Left renal pelvis (tissue), 4 donors: ENCODE results near the gene ATP5MC2. TPM values are rescaled to one million over a fixed set of nuclear protein-coding genes. Genes with fewer than 3 reads are reported as not detected.
"Not testable (repeated sequence)": the region's sequence is repeated elsewhere in the genome, so short reads cannot be mapped to it uniquely, and the experiment has no call there.

Experiments
- DNase-seq, 4 donors: peaks; one replicate each; pipeline ENCODE4 v3.0.0-alpha.2; 2013; ENCODE audit warnings: low read depth in 4 of 4, low spot score in 3 of 4
- polyA plus RNA-seq, 4 donors: library from polyadenylated mRNA; unstranded; fragments of 120-200 nt; gene quantifications; one replicate each; pipeline ENCODE4 v1.2.1, GENCODE V29; 2013; ENCODE audit not compliant: insufficient read length in 4 of 4

Gene ATP5MC2
- polyA plus RNA-seq, 4 donors, result 320 to 596 (median 522) TPM

DNA sequence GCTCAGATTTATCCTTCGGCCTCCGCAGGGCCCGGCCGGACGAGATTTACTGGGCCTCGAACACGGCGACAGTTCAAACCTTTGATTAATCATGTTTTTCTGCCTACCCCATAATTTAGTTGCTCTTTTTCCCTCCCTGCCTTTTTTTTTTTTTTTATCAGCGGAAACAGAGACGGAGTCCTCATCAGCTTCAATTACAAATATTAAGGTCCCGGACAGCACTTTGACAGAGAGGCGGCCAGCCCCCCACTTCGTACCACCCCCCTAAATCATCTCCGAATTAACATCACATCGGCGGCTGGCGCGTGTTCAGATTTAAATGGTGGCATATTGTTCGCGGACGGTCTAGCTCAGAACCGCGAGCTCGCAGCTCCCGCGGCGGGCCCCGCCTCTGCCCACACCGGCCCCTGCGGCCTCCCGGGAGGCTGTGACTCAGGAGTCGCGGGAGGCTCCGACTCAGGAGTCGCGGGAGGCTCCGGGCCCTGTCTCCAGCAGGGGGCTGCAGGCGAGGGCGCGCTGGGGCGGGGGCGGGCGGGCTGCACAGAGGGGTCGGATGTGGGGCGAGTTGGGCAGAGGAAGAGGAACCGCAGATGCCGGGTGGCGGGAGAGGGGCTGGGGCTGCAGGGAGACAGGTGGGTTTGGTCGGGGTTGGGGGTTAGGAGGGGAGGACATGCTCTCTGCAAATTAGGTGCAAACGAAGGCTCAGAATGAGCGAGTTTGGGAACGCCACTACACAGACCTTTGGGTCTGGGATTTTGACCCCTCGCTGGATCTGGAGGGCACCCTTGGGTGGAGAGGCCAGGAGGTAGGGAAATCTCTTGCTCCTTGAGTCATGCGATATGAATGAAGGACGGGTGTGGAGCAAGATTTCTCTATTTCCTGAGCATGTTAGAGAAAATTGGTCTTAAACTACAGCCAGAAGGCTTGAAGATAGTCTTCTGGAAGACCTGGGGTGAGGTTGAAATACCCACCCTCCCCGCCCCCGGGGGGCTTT lies 19.6 kb upstream of the ATP5MC2 start:
- no peak for DNase-seq

DNA sequence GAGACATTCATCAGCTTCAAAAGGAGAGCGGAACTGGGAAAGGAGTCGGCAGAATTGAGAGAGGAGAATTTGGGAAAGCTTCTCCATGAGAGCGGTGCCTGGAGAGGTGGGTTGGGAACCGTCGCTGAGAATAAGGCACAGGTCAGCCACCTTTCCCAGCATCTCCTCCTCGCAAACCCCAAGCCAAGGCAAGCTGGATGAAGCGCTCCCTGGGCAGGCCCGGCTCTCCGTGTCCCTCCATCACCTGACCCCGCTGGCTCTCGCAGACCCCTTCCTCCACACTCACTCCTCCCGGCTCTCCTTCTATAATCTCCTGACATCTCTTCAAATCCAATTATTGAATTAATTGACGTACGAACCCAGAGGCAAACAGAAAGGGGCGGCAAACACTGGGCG lies 18.9 kb upstream of the ATP5MC2 start:
- no peak for DNase-seq

DNA sequence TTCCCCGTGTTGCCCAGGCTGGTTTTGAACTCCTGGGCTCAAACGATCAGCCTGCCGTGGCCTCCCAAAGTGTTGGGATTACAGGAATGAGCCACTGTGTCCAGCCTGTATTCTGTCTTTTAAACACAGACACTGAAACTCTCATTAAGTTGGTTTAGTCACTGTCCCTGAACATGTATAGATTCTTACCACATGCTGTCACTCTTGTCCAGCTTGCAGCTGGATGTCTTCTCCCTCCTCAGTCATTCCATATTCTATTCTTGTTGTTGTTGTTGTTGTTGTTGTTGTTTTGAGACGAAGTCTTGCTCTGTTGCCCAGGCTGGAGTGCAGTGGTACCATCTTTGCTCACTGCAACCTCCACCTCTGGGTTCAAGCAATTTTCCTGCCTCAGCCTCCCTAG lies 12.3 kb upstream of the ATP5MC2 start:
- no peak for DNase-seq

GRCh38 chr12:53686436-53686835 lies 10.6 kb upstream of the ATP5MC2 start:
- DNase-seq, result no peak

DNA sequence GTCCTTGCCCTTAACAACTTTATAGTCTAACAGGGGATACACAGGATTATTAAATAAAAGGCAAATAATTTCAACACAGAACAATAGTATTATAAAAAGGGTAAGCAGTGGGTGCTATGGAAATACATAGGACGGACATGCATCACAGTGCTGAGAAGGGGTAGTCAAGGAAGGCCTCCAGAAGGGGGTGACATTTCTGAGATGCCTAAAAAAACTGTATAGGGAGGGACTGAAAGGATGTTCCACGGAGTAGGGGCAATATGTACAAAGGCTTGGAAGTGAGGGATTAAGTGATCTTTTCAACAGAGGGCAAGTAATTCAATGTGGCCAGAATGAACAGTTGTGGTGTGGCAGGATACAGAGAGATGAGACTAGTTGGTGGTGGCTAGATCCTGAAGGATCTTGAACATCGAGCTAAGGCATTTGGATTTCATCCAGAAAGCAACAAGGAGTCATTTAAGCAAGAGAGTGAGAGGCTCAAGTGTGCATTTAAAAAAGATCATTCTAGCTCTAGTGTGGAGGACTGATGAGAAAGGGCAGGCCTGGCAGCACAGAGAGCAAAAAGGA lies 8.9 kb upstream of the ATP5MC2 start:
- DNase-seq, result no peak

DNA sequence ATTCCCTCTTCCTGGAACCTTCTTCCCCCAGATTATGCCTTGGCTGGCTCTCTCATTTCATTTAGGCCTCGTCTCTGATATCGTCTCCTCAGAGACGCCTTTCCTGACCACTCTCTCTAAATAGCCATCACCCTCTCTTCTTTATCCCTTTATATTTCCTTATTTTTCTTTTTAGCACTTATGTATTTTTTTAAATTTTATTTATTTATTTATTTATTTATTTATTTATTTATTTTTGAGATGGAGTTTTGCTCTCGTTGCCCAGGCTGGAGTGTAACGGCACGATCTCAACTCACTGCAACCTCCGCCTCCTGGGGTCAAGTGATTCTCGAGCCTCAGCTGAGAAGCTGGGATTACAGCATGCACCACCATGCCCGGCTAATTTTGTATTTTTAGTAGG lies 8.1 kb upstream of the ATP5MC2 start:
- DNase-seq, result no peak

GRCh38 chr12:53683494-53683893 lies 7.6 kb upstream of the ATP5MC2 start:
- DNase-seq, result no peak

- not testable (repeated sequence) for DNase-seq
Observed at GRCh38 chr12:53680061-53680460, 4.2 kb upstream of the ATP5MC2 start.

- DNase-seq, result no peak
Observed at GRCh38 chr12:53677800-53678148, 1.9 kb upstream of the ATP5MC2 start.

DNA sequence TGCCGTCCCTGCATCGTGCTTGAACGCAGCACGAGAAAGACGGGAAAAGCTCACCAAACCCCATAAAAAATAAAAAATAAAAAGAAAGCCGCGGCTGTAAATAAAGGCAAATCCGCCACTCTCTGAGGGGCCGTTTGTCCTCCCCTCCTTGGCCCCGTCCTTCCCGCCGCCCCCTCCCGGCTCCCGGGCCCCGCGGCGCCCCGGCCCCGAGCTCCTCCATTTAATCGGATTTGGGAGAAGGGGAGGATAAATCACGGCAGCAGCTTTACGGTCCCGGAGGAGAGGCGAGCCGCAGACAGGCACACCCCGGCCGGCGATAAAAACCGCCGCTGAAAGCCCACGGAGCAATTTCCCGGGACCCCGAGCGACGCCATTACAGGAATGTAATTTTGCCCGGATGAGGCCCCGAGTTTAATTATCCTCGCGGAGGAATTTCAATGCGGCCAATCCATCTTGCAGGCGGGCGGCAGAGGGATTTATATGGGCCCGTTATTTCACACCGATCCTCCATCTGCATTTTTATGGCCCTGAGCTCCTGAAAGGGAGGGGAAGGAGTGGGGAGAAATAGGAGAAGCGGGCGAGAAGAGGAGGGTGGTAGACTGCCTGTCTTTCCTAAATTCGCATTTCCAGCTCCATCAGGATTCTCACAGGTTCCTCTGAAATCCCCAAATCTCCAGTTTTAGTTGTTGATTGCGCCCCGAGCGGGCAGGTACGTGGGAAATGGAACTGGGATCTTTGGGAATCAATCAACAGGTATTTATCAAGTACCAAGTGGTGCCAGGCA lies 1.3 kb upstream of the ATP5MC2 start:
- DNase-seq, result no peak

- DNase-seq, result peak in 2 of 4 donors; percentile 61 to 75
Observed at GRCh38 chr12:53676656-53677015, 753 bp upstream of the ATP5MC2 start.

- no peak for DNase-seq
Observed at GRCh38 chr12:53674977-53675700, 744 bp downstream of the ATP5MC2 start.

- no peak for DNase-seq
Observed at GRCh38 chr12:53670971-53671370, 4.9 kb downstream of the ATP5MC2 start.

GRCh38 chr12:53670308-53670707 lies 5.6 kb downstream of the ATP5MC2 start:
- DNase-seq, result no peak

DNA sequence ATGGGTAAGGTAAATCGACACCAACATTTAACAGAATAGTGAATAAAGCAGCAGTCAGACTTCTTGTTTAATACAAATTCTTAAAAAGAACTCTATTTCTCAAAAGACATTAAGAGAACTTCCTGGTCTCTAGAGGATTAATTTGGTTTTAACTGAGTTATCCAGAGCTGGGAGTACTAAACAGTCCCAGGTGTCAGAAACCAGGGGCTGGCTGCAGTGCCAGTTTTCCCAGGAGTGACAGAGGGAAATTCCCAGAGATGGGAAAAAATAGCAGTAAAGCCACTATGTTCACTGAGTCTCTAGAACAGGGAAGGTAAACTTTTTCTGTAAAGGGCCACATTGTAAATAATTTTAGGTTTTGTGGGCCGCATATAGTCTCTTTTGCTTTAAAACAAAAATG lies 8.8 kb downstream of the ATP5MC2 start:
- no peak for DNase-seq

DNA sequence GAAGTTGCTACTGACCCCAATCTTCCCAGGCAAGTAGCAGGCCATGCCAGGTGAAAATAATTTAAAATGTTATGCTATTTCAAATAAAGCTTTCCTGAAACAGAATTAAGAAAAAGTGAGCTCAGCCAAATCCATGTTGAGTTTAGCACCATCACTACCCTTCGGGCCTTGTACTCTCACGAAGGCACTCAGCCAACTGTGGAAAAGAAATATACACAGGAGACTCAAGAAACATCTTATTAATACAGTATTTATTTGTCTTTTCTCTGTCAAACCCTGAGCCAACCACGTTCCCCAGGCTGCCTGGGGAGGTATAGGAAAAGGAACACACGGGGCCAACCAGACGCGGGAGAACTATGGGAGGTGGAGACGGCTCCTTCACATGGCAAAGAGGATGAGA lies 10.9 kb downstream of the ATP5MC2 start:
- no peak for DNase-seq

DNA sequence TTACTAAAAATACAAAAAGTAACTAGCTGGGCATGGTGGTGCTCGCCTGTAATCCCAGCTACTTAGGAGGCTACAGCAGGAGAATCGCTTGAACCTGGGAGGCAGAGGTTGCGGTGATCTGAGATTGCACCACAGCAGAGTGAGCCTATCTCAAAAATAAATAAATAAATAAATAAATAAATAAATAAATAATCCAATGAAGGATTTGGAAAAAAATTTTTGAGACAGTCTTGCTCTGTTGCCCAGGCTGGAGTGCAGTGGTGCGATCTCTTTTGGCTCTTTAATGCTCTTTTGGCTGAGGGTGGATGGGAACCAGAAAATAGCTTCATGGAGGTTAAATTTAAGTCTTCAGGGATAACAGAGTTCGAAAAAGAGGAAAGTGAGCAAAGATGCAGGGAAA lies 11.7 kb downstream of the ATP5MC2 start:
- no peak for DNase-seq

DNA sequence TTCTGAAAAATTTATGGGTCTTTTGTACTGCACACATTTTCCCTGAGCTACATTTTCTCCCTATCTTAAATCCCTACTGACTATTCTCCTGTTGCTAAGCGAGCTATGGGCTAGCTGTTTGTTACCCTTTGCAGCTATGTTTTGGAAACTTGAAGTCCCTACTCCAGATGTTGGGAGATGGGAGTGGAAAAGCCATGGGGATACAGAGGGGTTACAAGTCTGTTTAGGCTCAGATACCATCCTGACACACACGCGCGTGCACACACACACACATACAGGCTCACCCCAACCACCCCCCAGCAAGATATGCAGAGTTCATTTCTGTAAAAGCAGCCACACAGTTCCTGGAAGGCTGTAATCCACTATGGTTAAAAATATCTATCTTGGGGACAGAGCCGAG lies 15.8 kb downstream of the ATP5MC2 start:
- no peak for DNase-seq

GRCh38 chr12:53659571-53659981 lies 16.3 kb downstream of the ATP5MC2 start:
- DNase-seq, result no peak

DNA sequence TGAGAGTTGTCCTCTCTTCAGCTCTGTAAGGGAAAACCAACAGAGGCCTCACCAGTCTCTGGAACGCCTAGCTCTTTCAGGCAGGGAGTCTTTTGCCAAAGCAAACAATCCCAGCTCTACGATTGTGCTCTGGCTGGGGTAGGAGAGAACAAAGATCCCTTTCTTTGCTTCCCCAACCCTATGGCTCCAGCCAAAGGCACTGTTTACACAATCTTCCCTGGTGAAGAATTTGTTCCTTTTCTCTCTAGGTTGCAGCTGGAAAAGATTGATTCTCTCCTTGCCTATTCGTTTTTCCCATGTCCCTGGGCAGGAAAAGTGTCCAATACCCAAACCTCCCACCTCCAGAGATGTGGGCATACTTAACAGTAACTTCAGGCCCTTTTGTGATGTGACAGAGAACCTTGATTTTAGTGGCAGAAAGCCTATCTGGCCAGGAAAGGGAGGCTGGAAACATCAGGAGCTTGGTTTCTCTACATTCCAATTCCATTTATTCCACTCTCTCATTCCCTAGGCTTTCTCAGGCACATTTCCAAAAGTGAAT lies 16.8 kb downstream of the ATP5MC2 start:
- DNase-seq, result no peak

DNA sequence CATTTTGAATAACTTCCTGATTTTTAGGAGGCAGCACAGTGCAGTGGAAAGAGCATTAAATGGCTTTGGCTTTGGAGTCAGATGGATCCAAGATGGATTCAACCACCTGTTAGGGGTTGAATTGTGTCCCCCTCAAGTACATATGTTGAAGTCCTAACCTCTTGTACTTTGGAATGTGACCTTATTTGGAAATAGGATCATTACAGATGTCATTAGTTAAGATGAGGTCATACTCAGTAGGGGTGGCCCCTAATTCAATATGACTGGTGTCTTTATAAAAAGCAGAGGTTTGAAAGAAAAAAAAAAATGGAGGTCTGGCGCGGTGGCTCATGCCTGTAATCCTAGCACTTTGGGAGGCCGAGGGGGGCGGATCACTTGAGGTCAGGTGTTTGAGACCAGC lies 18.8 kb downstream of the ATP5MC2 start:
- no peak for DNase-seq
